GM18507 (cell line): ENCODE results near the gene DLG5.

ENCODE experiments used
- DNase-seq: peaks from one replicate; pipeline ENCODE4 v3.0.0; 2011; ENCODE audit warnings: low read depth; ENCODE audit not compliant: insufficient read length; ENCODE audit errors: extremely low spot score
- FAIRE-seq: peaks from 2 replicates; lab custom pipeline; 2011; peaks lifted over from hg19 to GRCh38; lab: Jason Lieb, UNC

DLG5 gene

GRCh38 chr10:77898323-77899079, 28.1 kb downstream of the DLG5 start:
- FAIRE-seq (no peak), DNase-seq (no peak)

GRCh38 chr10:77896058-77896457, 30.5 kb downstream of the DLG5 start:
- FAIRE-seq: no peak
- DNase-seq: no peak

- no peak for DNase-seq
- FAIRE-seq: no peak
Measured at GRCh38 chr10:77894058-77894457, 32.5 kb downstream of the DLG5 start.

GRCh38 chr10:77893386-77893785, 33.2 kb downstream of the DLG5 start:
- no peak for DNase-seq
- no peak for FAIRE-seq

GRCh38 chr10:77892761-77893160, 33.8 kb downstream of the DLG5 start:
- DNase-seq: no peak

GRCh38 chr10:77892021-77892739, 34.4 kb downstream of the DLG5 start:
- no peak for DNase-seq
- no peak for FAIRE-seq

More at GRCh38 chr10:77892761-77893160, 33.8 kb downstream of the DLG5 start:
- FAIRE-seq: no peak

GRCh38 chr10:77890097-77890496, 36.5 kb downstream of the DLG5 start:
- FAIRE-seq: no peak
- no peak for DNase-seq

- no peak for DNase-seq
- FAIRE-seq: no peak
Measured at GRCh38 chr10:77889277-77889903, 37.2 kb downstream of the DLG5 start.

GRCh38 chr10:77888356-77888703, 38.2 kb downstream of the DLG5 start:
- no peak for FAIRE-seq
- DNase-seq: no peak

- DNase-seq (no peak), FAIRE-seq (no peak)
Measured at GRCh38 chr10:77887631-77888355, 38.8 kb downstream of the DLG5 start.

- DNase-seq (no peak), FAIRE-seq (no peak)
Measured at GRCh38 chr10:77886795-77887355, 39.7 kb downstream of the DLG5 start.

- no peak for DNase-seq
- no peak for FAIRE-seq
Measured at GRCh38 chr10:77884181-77884580, 42.4 kb downstream of the DLG5 start.

- FAIRE-seq (no peak), DNase-seq (no peak)
Measured at GRCh38 chr10:77881636-77882035, 44.9 kb downstream of the DLG5 start.

- no peak for FAIRE-seq
- DNase-seq: no peak
Measured at GRCh38 chr10:77881222-77881621, 45.3 kb downstream of the DLG5 start.

- no peak for FAIRE-seq
Measured at GRCh38 chr10:77879710-77880109, 46.8 kb downstream of the DLG5 start.

GRCh38 chr10:77879065-77879464, 47.5 kb downstream of the DLG5 start:
- DNase-seq (no peak), FAIRE-seq (no peak)

More at GRCh38 chr10:77879710-77880109, 46.8 kb downstream of the DLG5 start:
- DNase-seq: no peak

GRCh38 chr10:77877441-77878344, 48.9 kb downstream of the DLG5 start:
- DNase-seq (peak; percentile 25), FAIRE-seq (peak; percentile 69)

GRCh38 chr10:77875730-77876129, 50.8 kb downstream of the DLG5 start:
- no peak for DNase-seq
- no peak for FAIRE-seq

- DNase-seq (no peak), FAIRE-seq (no peak)
Measured at GRCh38 chr10:77874872-77875271, 51.7 kb downstream of the DLG5 start.
